PC-9 (cell line): ENCODE data around the gene ZDHHC21.

Source experiments
- CTCF ChIP-seq: fragments of 200-600 bp; sonication (generic); conservative IDR thresholded peaks from 2 replicates; pipeline ENCODE4 v1.6.1; 2017; ENCODE audit warnings: mixed run types, antibody characterized with exemption, mild to moderate bottlenecking, moderate library complexity
- EZH2 ChIP-seq: fragments of 200-600 bp; sonication (generic); IDR thresholded peaks from 2 replicates; pipeline ENCODE4 v1.8.0; 2017; ENCODE audit warnings: antibody characterized with exemption, low read depth

DNA sequence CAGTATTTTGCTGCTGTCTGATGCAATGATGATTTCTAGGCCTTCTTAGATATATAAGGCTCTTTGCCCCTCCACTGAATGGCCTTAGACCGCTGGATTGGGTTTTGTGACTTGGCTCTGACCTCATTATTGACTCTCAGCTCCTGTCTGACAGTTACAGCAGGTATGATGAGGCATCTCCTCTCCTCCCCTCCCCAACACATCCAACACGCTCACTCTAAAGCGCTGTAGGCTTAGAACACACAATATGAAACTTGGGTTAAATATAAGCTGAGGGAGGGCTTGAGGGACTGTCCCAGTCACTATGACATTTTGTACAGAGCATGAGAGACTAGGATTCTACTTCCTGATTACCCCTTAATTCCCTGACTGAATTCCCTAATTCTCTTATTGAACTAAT lies 48.1 kb upstream of the ZDHHC21 start:
- no peak for TF ChIP-seq CTCF
- no peak for TF ChIP-seq EZH2
